Loucy (cell line): ENCODE data around the gene DMXL2.

Experiments
- H2AFZ ChIP-seq: fragments of 200-600 bp; sonication (generic); 2 replicates; pipeline ENCODE4 v1.6.0; 2016; ENCODE audit warnings: antibody characterized with exemption, mild to moderate bottlenecking, low read length, moderate library complexity
- H3F3A ChIP-seq: fragments of 200-600 bp; 2 replicates; pipeline ENCODE4 v1.6.0; 2016; ENCODE audit warnings: antibody characterized with exemption, low read depth, mild to moderate bottlenecking
- H3K27me3 ChIP-seq: fragments of 200-600 bp; sonication (generic); 2 replicates; pipeline ENCODE4 v1.6.1; 2014; ENCODE audit warnings: low read length, mild to moderate bottlenecking; ENCODE audit not compliant: insufficient read depth, poor library complexity, severe bottlenecking
- H3K36me3 ChIP-seq: fragments of 200-600 bp; sonication (generic); 2 replicates; pipeline ENCODE4 v1.6.1; 2016; ENCODE audit warnings: low read length; ENCODE audit not compliant: insufficient read depth
- H3K4me1 ChIP-seq: fragments of 200-600 bp; sonication (generic); 2 replicates; pipeline ENCODE4 v1.5.1; 2014; ENCODE audit warnings: low read length, mild to moderate bottlenecking; ENCODE audit not compliant: insufficient read depth, poor library complexity, severe bottlenecking
- H3K4me2 ChIP-seq: fragments of 200-600 bp; sonication (generic); 2 replicates; pipeline ENCODE4 v1.6.0; 2014; ENCODE audit warnings: antibody characterized with exemption, low read length, low read depth, mild to moderate bottlenecking; ENCODE audit not compliant: poor library complexity, severe bottlenecking
- H3K4me3 ChIP-seq: fragments of 200-600 bp; sonication (generic); 2 replicates; pipeline ENCODE4 v1.5.1; 2014; ENCODE audit warnings: low read length, mild to moderate bottlenecking, mixed read lengths; ENCODE audit not compliant: poor library complexity, severe bottlenecking
- H3K79me2 ChIP-seq: fragments of 200-600 bp; sonication (generic); 2 replicates; pipeline ENCODE4 v1.6.1; 2014; ENCODE audit warnings: low read length; ENCODE audit not compliant: insufficient read depth
- H3K9ac ChIP-seq: fragments of 200-600 bp; sonication (generic); 2 replicates; pipeline ENCODE4 v1.6.0; 2014; ENCODE audit warnings: mild to moderate bottlenecking, low read depth, low read length, moderate library complexity; ENCODE audit not compliant: poor library complexity, severe bottlenecking
- H3K9me2 ChIP-seq: fragments of 200-600 bp; sonication (generic); replicated peaks from 2 replicates; pipeline ENCODE4 v1.6.1; 2016; ENCODE audit warnings: low read depth, low read length, mixed read lengths
- H3K9me3 ChIP-seq: fragments of 200-600 bp; sonication (generic); 2 replicates; pipeline ENCODE4 v1.6.1; 2014; ENCODE audit warnings: mild to moderate bottlenecking, antibody characterized with exemption, low read length, low read depth; ENCODE audit not compliant: insufficient read depth
- H4K20me1 ChIP-seq: fragments of 200-600 bp; sonication (generic); 2 replicates; pipeline ENCODE4 v1.6.0; 2014; ENCODE audit warnings: antibody characterized with exemption, low read length, mild to moderate bottlenecking; ENCODE audit not compliant: insufficient read depth, poor library complexity, severe bottlenecking
- EZH2phosphoT487 ChIP-seq: fragments of 200-600 bp; IDR thresholded peaks from 2 replicates; pipeline ENCODE4 v1.6.1; 2018; ENCODE audit warnings: antibody characterized with exemption, mild to moderate bottlenecking, moderate library complexity, borderline replicate concordance
- TF ChIP-seq, protein P1 (sequence below): fragments of 200-600 bp; sonication (generic); conservative IDR thresholded peaks from 2 replicates; pipeline ENCODE4 v1.5.1; 2014; ENCODE audit warnings: mild to moderate bottlenecking, antibody characterized with exemption, low read length

DMXL2 gene

DNA sequence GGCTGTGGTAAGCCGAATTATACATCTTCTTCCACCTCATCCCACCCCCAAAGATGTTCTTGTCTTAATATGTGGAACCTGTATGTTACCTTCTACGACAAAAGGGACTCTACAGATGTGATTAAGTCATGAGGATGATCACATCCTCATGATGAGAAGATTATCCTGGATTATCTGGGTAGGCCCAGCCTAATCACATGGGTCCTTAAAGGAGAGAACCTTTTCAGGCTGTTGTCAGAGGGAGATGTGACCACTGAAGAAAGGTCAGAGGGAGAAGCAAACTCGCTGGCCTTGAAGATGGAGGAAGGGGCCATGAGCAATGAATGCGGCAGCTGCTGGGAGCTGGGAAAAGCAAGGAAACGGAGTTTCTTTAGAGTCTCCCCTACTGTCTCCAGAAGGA lies 45.9 kb upstream of the DMXL2 start:
- Histone ChIP-seq H2AFZ (no peak overlapping the region), H3K4me1 (no peaks in the 10 kb centered on the region), H3K4me3 (no peak overlapping the region), H3K36me3 (no peaks in the 10 kb centered on the region), H3K79me2 (no peaks in the 10 kb centered on the region), H4K20me1 (no peaks in the 10 kb centered on the region), H3K9me2 (no peaks in the 10 kb centered on the region), H3K4me2 (no peak overlapping the region), H3K9me3 (no peaks in the 10 kb centered on the region), H3K27me3 (no peaks in the 10 kb centered on the region), H3K9ac (no peak overlapping the region), H3F3A (no peaks in the 10 kb centered on the region)
- TF ChIP-seq, protein P1, sequence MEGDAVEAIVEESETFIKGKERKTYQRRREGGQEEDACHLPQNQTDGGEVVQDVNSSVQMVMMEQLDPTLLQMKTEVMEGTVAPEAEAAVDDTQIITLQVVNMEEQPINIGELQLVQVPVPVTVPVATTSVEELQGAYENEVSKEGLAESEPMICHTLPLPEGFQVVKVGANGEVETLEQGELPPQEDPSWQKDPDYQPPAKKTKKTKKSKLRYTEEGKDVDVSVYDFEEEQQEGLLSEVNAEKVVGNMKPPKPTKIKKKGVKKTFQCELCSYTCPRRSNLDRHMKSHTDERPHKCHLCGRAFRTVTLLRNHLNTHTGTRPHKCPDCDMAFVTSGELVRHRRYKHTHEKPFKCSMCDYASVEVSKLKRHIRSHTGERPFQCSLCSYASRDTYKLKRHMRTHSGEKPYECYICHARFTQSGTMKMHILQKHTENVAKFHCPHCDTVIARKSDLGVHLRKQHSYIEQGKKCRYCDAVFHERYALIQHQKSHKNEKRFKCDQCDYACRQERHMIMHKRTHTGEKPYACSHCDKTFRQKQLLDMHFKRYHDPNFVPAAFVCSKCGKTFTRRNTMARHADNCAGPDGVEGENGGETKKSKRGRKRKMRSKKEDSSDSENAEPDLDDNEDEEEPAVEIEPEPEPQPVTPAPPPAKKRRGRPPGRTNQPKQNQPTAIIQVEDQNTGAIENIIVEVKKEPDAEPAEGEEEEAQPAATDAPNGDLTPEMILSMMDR = no peak
- TF ChIP-seq EZH2phosphoT487 = no peak

DNA sequence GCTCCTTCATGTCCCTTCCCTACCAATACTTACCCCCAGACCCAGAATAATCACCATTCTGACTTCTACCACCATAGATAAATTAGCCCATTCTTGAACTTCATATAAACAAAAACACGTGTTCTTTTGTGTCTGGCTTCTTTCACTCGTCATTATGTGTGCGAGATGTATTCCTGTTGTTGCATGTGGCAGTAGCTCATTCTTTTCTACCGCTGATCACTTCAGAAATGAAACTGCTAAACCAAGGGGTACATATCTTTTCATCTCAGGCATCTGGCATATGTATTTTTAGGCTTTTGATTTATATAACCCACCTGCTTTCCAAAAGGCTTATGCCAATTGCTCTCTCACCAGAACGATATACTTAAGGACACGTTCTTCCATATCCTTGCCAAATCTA lies 44.9 kb upstream of the DMXL2 start:
- no peak overlapping the region for H2AFZ ChIP-seq

DNA sequence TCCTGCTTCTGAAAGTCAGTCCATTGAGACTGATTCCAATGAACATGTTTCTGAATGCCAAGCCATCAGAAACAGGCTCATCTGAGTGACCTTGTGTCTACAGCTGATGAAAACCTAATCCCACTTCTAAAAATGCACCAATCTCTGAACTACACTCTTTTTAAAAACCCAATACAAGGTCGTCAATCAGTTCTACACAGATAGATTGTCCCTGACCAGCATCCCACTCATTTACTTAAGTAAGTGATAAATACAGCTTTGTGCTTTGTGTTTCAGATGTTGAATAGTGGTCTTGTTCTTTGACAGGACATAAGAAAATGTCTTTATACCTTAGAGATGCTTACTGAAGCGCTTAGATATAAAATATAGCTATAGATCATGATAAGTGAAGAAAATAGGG lies 38.5 kb upstream of the DMXL2 start:
- Histone ChIP-seq H3K4me3 (no peak overlapping the region), H3K36me3 (no peaks in the 10 kb centered on the region), H3K9ac (no peak overlapping the region), H3F3A (no peaks in the 10 kb centered on the region), H4K20me1 (no peaks in the 10 kb centered on the region), H3K9me3 (no peaks in the 10 kb centered on the region), H3K4me1 (no peaks in the 10 kb centered on the region), H3K4me2 (no peak overlapping the region), H2AFZ (no peak overlapping the region), H3K79me2 (no peaks in the 10 kb centered on the region), H3K9me2 (no peaks in the 10 kb centered on the region), H3K27me3 (no peaks in the 10 kb centered on the region)
- TF ChIP-seq, protein P1 = no peak
- no peak for TF ChIP-seq EZH2phosphoT487

More for the DNA sequence above, 44.9 kb upstream of the DMXL2 start:
- Histone ChIP-seq H3K9ac (no peak overlapping the region), H4K20me1 (no peaks in the 10 kb centered on the region), H3K36me3 (no peaks in the 10 kb centered on the region), H3K4me1 (no peaks in the 10 kb centered on the region), H3K4me2 (no peak overlapping the region), H3F3A (no peaks in the 10 kb centered on the region), H3K79me2 (no peaks in the 10 kb centered on the region), H3K9me3 (no peaks in the 10 kb centered on the region), H3K4me3 (no peak overlapping the region), H3K9me2 (no peaks in the 10 kb centered on the region), H3K27me3 (no peaks in the 10 kb centered on the region)
- TF ChIP-seq, protein P1 = no peak
- TF ChIP-seq EZH2phosphoT487 = no peak
